CD4-positive, alpha-beta T cell (primary cell): Measurements from ENCODE around the gene ZBTB7C. TPM values are rescaled to one million over a fixed set of nuclear protein-coding genes. Genes with fewer than 3 reads are reported as not detected.

Experiments
- ATAC-seq: fragments of 200-7000 bp; cut with Tn5 transposase; one replicate; pipeline ENCODE4 v1.10.0; 2022; ENCODE audit warnings: mild to moderate bottlenecking; ENCODE audit not compliant: poor library complexity
- CTCF ChIA-PET: fragments of 350-600 bp; sonication (Branson Sonifier 250); formaldehyde crosslinking; loops from one replicate; lab custom pipeline; 2021; ENCODE audit warnings: antibody characterized with exemption, inconsistent platforms; lab: Charles Lee
- POLR2A ChIA-PET: fragments of 350-600 bp; sonication (Branson Sonifier 250); formaldehyde crosslinking; loops from one replicate; lab custom pipeline; 2021; ENCODE audit warnings: antibody characterized with exemption, inconsistent platforms; lab: Charles Lee
- DNase-seq, 14 experiments: peaks; one replicate each; pipeline ENCODE4 v3.0.0-alpha.2; 2013 to 2020; ENCODE audit warnings: mixed read lengths in 2 of 14
- H3K27ac ChIP-seq, 2 donors: one replicate each; pipeline versions ENCODE4 v1.5.1 to v1.7.0; 2013; ENCODE audit warnings: low read length in 2 of 2, low read depth in 1 of 2, mild to moderate bottlenecking in 1 of 2
- H3K27me3 ChIP-seq, 2 experiments: 1 replicate in 1 of 2; 2 replicates in 1 of 2; pipeline versions ENCODE4 v1.6.1 to v1.7.0; 2013; ENCODE audit warnings: low read length in 2 of 2, control low read depth in 1 of 2, mild to moderate bottlenecking in 1 of 2, moderate library complexity in 1 of 2; ENCODE audit not compliant: insufficient read depth in 2 of 2, control insufficient read depth in 1 of 2
- H3K36me3 ChIP-seq: one replicate; pipeline ENCODE4 v1.6.1; 2013; ENCODE audit warnings: low read length, control low read depth; ENCODE audit not compliant: insufficient read depth
- H3K4me1 ChIP-seq: one replicate; pipeline ENCODE4 v1.6.1; 2013; ENCODE audit warnings: low read length, control low read depth; ENCODE audit not compliant: insufficient read depth
- H3K4me3 ChIP-seq: one replicate; pipeline ENCODE4 v1.5.1; 2013; ENCODE audit warnings: mild to moderate bottlenecking, low read length, moderate library complexity
- H3K9me3 ChIP-seq, 2 experiments: 1 replicate in 1 of 2; 2 replicates in 1 of 2; pipeline versions ENCODE4 v1.6.1 to v1.7.0; 2013; ENCODE audit warnings: low read length in 2 of 2, mild to moderate bottlenecking in 2 of 2, control low read depth in 1 of 2, moderate library complexity in 1 of 2; ENCODE audit not compliant: control insufficient read depth in 1 of 2, insufficient read depth in 1 of 2
- H3K27ac Mint-ChIP-seq: one replicate; pipeline ENCODE4 v1.8.0; 2020; ENCODE audit warnings: mixed read lengths
- H3K27me3 Mint-ChIP-seq: one replicate; pipeline ENCODE4 v1.8.0; 2021; ENCODE audit warnings: mixed read lengths
- H3K36me3 Mint-ChIP-seq: one replicate; pipeline ENCODE4 v1.8.0; 2021; ENCODE audit warnings: low read depth, mixed read lengths
- H3K4me1 Mint-ChIP-seq: one replicate; pipeline ENCODE4 v1.8.0; 2021; ENCODE audit warnings: low read depth, mixed read lengths
- H3K4me3 Mint-ChIP-seq: one replicate; pipeline ENCODE4 v1.8.0; 2020; ENCODE audit warnings: mild to moderate bottlenecking, mixed read lengths
- H3K9me3 Mint-ChIP-seq: one replicate; pipeline ENCODE4 v1.8.0; 2020; ENCODE audit warnings: mixed read lengths
- CTCF ChIP-seq: fragments of 200-600 bp; IDR thresholded peaks from one replicate; pipeline ENCODE4 v1.8.0; 2022; ENCODE audit warnings: antibody characterized with exemption, mild to moderate bottlenecking
- intact Hi-C, 2 experiments: fragments of 100-400 bp; cut with DNase I in 1 of 2; cut with micrococcal nuclease in 1 of 2; formaldehyde crosslinking; loops; one replicate each; pipeline versions ENCODE4 v1.15.1 to v1.9.0; 2023 to 2025; cut with DNase I, micrococcal nuclease
- total RNA-seq, 174 experiments: library from RNA in 2 of 174; stranded (reverse) in 2 of 174; gene quantifications; one replicate each; pipeline ENCODE4 v1.2.3 and lab custom pipeline; 2021 to 2026

The ZBTB7C gene
- total RNA-seq, 2 experiments from 2014 or later: not detected

GRCh38 chr18:48219810-48220499 is 189.2 kb downstream of the ZBTB7C start:
- intact Hi-C loops: no loop called here

GRCh38 chr18:48219037-48219809 is 190.0 kb downstream of the ZBTB7C start:
- Mint-ChIP-seq H3K27ac (no peak overlapping the region), H3K27me3 (no peaks in the 10 kb centered on the region), H3K36me3 (no peaks in the 10 kb centered on the region), H3K4me3 (no peak overlapping the region), H3K9me3 (no peaks in the 10 kb centered on the region), H3K4me1 (no peaks in the 10 kb centered on the region)
- H3K27me3 ChIP-seq: peaks cover 0 to 4% of the 10 kb centered on the region in 2 experiments
- H3K27ac ChIP-seq: no peak overlapping the region
- H3K9me3 ChIP-seq: no peaks in the 10 kb centered on the region
- no peak for TF ChIP-seq CTCF
- ATAC-seq (no peak), DNase-seq (no peak)
- intact Hi-C loops: no loop called here
- CTCF ChIA-PET: no interaction called here
- no peaks in the 10 kb centered on the region for H3K36me3 ChIP-seq
- POLR2A ChIA-PET: no interaction called here
- no peak overlapping the region for H3K4me3 ChIP-seq
- peaks cover 12% of the 10 kb centered on the region for H3K4me1 ChIP-seq

More at GRCh38 chr18:48219810-48220499, 189.2 kb downstream of the ZBTB7C start:
- Histone ChIP-seq H3K27me3 (peaks cover 0 to 4% of the 10 kb centered on the region in 2 experiments), H3K27ac (no peak overlapping the region), H3K4me3 (no peak overlapping the region), H3K9me3 (no peaks in the 10 kb centered on the region), H3K4me1 (peaks cover 12% of the 10 kb centered on the region), H3K36me3 (no peaks in the 10 kb centered on the region)
- ATAC-seq (no peak), DNase-seq (no peak)
- Mint-ChIP-seq H3K36me3 (no peaks in the 10 kb centered on the region), H3K4me1 (no peaks in the 10 kb centered on the region), H3K27ac (no peak overlapping the region), H3K4me3 (no peak overlapping the region), H3K9me3 (no peaks in the 10 kb centered on the region), H3K27me3 (no peaks in the 10 kb centered on the region)
- TF ChIP-seq CTCF: no peak
- ChIA-PET POLR2A (no interaction called here), CTCF (no interaction called here)

GRCh38 chr18:48218285-48219022 is 190.7 kb downstream of the ZBTB7C start:
- Histone ChIP-seq H3K9me3 (no peaks in the 10 kb centered on the region), H3K27ac (no peak overlapping the region), H3K4me3 (no peak overlapping the region), H3K27me3 (peaks cover 0 to 4% of the 10 kb centered on the region in 2 experiments), H3K4me1 (peaks cover 12% of the 10 kb centered on the region), H3K36me3 (no peaks in the 10 kb centered on the region)
- intact Hi-C loops: no loop called here
- no peak for TF ChIP-seq CTCF
- no peak for DNase-seq
- Mint-ChIP-seq H3K27ac (no peak overlapping the region), H3K9me3 (no peaks in the 10 kb centered on the region), H3K4me1 (no peaks in the 10 kb centered on the region), H3K4me3 (no peak overlapping the region), H3K36me3 (no peaks in the 10 kb centered on the region), H3K27me3 (peaks cover 2% of the 10 kb centered on the region)
- ATAC-seq: no peak
- ChIA-PET CTCF (no interaction called here), POLR2A (no interaction called here)
